ENCODE measurements around the gene VANGL1.

Gene VANGL1

GRCh38 chr1:115744646-115745275, 103.0 kb downstream of the VANGL1 start:
- no peak for DNase-seq (ENCODE audit: low read depth)

GRCh38 chr1:115746021-115746690, 104.4 kb downstream of the VANGL1 start:
- no peak for DNase-seq (ENCODE audit: low read depth)
